Neural progenitor cell (in vitro differentiated cells): ENCODE data around the gene EBP. TPM values are rescaled to one million over a fixed set of nuclear protein-coding genes. Genes with fewer than 3 reads are reported as not detected.
A peak's percentile ranks its signal among the peaks of the same experiment; 100 is the strongest.

Experiments used
- DNase-seq: peaks from one replicate; pipeline ENCODE4 v3.0.0-alpha.2; 2016; ENCODE audit warnings: low spot score
- H2AFZ ChIP-seq: fragments of 200-600 bp; sonication (generic); replicated peaks from 2 replicates; pipeline ENCODE4 v1.6.1; 2016; ENCODE audit warnings: antibody characterized with exemption
- H3F3A ChIP-seq: fragments of 200-600 bp; sonication (generic); 2 replicates; pipeline ENCODE4 v1.6.1; 2016; ENCODE audit warnings: antibody characterized with exemption, low read depth
- H3K27ac ChIP-seq: fragments of 200-600 bp; sonication (generic); 2 replicates; pipeline ENCODE4 v1.5.1; 2016; ENCODE audit warnings: mild to moderate bottlenecking
- H3K27me3 ChIP-seq: fragments of 200-600 bp; sonication (generic); 2 replicates; pipeline ENCODE4 v1.6.1; 2016; ENCODE audit warnings: mild to moderate bottlenecking, moderate library complexity
- H3K36me3 ChIP-seq: fragments of 200-600 bp; sonication (generic); 2 replicates; pipeline ENCODE4 v1.5.1; 2016
- H3K4me1 ChIP-seq: fragments of 200-600 bp; sonication (generic); 2 replicates; pipeline ENCODE4 v1.6.1; 2016; ENCODE audit warnings: mixed run types
- H3K4me2 ChIP-seq: fragments of 200-600 bp; sonication (generic); 2 replicates; pipeline ENCODE4 v1.6.1; 2016
- H3K4me3 ChIP-seq: fragments of 200-600 bp; sonication (generic); 2 replicates; pipeline ENCODE4 v1.5.1; 2016
- H3K79me2 ChIP-seq: fragments of 200-600 bp; sonication (generic); 2 replicates; pipeline ENCODE4 v1.6.1; 2016; ENCODE audit warnings: low read depth
- H3K9ac ChIP-seq: fragments of 200-600 bp; sonication (generic); 2 replicates; pipeline ENCODE4 v1.6.1; 2016
- H3K9me3 ChIP-seq: fragments of 200-600 bp; sonication (generic); 2 replicates; pipeline ENCODE4 v1.5.1; 2016; ENCODE audit warnings: low read depth
- H4K20me1 ChIP-seq: fragments of 200-600 bp; sonication (generic); 2 replicates; pipeline ENCODE4 v1.6.1; 2016; ENCODE audit warnings: low read depth
- H3K27ac Mint-ChIP-seq: 3 replicates; pipeline ENCODE4 v1.8.0; 2021; ENCODE audit warnings: mixed read lengths
- H3K27me3 Mint-ChIP-seq: 2 replicates; pipeline ENCODE4 v1.8.0; 2022; ENCODE audit warnings: low read depth, mild to moderate bottlenecking, inconsistent platforms, moderate library complexity, mixed read lengths; ENCODE audit not compliant: insufficient read depth
- H3K36me3 Mint-ChIP-seq: 3 replicates; pipeline ENCODE4 v1.8.0; 2021; ENCODE audit warnings: mixed read lengths
- H3K4me1 Mint-ChIP-seq: 3 replicates; pipeline ENCODE4 v1.8.0; 2021; ENCODE audit warnings: mixed read lengths
- H3K4me3 Mint-ChIP-seq: 3 replicates; pipeline ENCODE4 v1.8.0; 2021; ENCODE audit warnings: mild to moderate bottlenecking, moderate library complexity, mixed read lengths
- H3K9me3 Mint-ChIP-seq: 3 replicates; pipeline ENCODE4 v1.8.0; 2020; ENCODE audit warnings: mixed read lengths
- EZH2 ChIP-seq: fragments of 200-600 bp; sonication (generic); IDR thresholded peaks from 2 replicates; pipeline ENCODE4 v1.6.1; 2017; ENCODE audit warnings: antibody characterized with exemption, mild to moderate bottlenecking, moderate library complexity
- EZH2phosphoT487 ChIP-seq: fragments of 200-600 bp; sonication (generic); IDR thresholded peaks from 2 replicates; pipeline ENCODE4 v1.6.1; 2017; ENCODE audit warnings: antibody characterized with exemption
- total RNA-seq: library from RNA; depleted of rRNA; stranded (reverse); fragments of >200 nt; gene quantifications from 2 replicates; pipeline ENCODE4 v1.2.3, GENCODE V29; 2015; ENCODE audit warnings: low replicate concordance
- TF ChIP-seq, protein P1 (sequence below): fragments of 200-600 bp; sonication (generic); IDR thresholded peaks from 2 replicates; pipeline ENCODE4 v1.5.1; 2017; ENCODE audit warnings: antibody characterized with exemption, mild to moderate bottlenecking

The EBP gene
- total RNA-seq, 1 donor from 2014 or later = 74.6 TPM

DNA sequence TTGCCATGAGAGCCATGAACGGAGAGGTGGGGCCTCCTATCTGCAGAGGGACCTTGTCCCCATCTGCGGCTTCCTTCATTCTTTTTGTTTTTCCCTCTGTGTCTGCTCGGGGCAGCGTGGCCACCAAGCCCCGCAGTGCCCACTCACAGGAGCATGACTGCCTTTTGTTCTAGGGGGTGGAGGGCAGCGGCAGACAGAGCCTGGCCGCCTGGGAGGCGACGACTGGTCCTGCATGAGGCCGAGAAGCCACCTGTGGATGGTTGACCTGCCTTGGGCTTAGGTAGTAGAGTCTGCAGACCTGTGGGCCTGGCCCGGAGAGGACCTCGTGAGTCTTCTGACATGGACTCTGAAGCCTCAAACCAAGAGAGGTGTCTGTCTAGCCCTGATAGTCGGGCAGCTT lies 54.0 kb downstream of the EBP start:
- Histone ChIP-seq H3K9ac (no peak overlapping the region), H3K9me3 (no peaks in the 10 kb centered on the region), H3K4me3 (peak overlapping the region; percentile 62), H3K79me2 (peaks cover 27% of the 10 kb centered on the region), H4K20me1 (no peaks in the 10 kb centered on the region), H3F3A (peaks cover 35% of the 10 kb centered on the region), H3K36me3 (peaks cover 11% of the 10 kb centered on the region), H2AFZ (no peak overlapping the region), H3K4me2 (peak overlapping the region; percentile 90), H3K27ac (no peak overlapping the region), H3K27me3 (no peaks in the 10 kb centered on the region), H3K4me1 (no peaks in the 10 kb centered on the region)
- DNase-seq = no peak
- Mint-ChIP-seq H3K9me3 (peaks cover 15% of the 10 kb centered on the region), H3K27ac (no peak overlapping the region), H3K4me3 (peak overlapping the region; percentile 90), H3K27me3 (peaks cover 3% of the 10 kb centered on the region), H3K36me3 (peaks cover 13% of the 10 kb centered on the region), H3K4me1 (no peaks in the 10 kb centered on the region)
- TF ChIP-seq EZH2phosphoT487 (no peak), EZH2 (no peak)
- TF ChIP-seq, protein P1, sequence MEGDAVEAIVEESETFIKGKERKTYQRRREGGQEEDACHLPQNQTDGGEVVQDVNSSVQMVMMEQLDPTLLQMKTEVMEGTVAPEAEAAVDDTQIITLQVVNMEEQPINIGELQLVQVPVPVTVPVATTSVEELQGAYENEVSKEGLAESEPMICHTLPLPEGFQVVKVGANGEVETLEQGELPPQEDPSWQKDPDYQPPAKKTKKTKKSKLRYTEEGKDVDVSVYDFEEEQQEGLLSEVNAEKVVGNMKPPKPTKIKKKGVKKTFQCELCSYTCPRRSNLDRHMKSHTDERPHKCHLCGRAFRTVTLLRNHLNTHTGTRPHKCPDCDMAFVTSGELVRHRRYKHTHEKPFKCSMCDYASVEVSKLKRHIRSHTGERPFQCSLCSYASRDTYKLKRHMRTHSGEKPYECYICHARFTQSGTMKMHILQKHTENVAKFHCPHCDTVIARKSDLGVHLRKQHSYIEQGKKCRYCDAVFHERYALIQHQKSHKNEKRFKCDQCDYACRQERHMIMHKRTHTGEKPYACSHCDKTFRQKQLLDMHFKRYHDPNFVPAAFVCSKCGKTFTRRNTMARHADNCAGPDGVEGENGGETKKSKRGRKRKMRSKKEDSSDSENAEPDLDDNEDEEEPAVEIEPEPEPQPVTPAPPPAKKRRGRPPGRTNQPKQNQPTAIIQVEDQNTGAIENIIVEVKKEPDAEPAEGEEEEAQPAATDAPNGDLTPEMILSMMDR = no peak

DNA sequence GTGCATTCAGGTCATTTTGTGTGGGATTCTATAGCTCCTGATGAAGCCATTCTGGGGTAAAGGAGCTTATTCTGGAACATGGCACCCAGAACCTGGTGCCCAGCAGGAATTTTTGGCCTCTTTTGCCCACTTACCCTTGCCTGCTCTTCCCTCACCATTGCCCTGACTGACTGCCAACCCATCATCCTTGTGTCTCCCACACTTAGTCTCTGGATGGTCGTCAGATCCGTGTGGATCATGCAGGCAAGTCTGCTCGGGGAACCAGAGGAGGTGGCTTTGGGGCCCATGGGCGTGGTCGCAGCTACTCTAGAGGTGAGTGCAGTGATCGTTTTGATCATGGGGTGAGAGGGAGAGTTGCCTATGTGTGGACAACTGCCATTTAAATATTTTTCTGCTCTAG lies 54.5 kb downstream of the EBP start:
- no peak overlapping the region for H3K27ac ChIP-seq
- no peak overlapping the region for H3K27ac Mint-ChIP-seq
- H3K9ac ChIP-seq = no peak overlapping the region
- H2AFZ ChIP-seq = no peak overlapping the region
- no peak overlapping the region for H3K4me3 ChIP-seq
- H3K9me3 ChIP-seq = no peaks in the 10 kb centered on the region
- peaks cover 13% of the 10 kb centered on the region for H3K36me3 Mint-ChIP-seq
- H3F3A ChIP-seq = peaks cover 35% of the 10 kb centered on the region
- peaks cover 11% of the 10 kb centered on the region for H3K36me3 ChIP-seq
- DNase-seq = no peak
- H3K4me1 Mint-ChIP-seq = no peaks in the 10 kb centered on the region
- peak overlapping the region; percentile 24 for H3K4me3 Mint-ChIP-seq
- peak overlapping the region; percentile 90 for H3K4me2 ChIP-seq
- no peaks in the 10 kb centered on the region for H3K4me1 ChIP-seq
- peaks cover 27% of the 10 kb centered on the region for H3K79me2 ChIP-seq
- H4K20me1 ChIP-seq = no peaks in the 10 kb centered on the region
- H3K9me3 Mint-ChIP-seq = peaks cover 13% of the 10 kb centered on the region
- no peak for TF ChIP-seq EZH2phosphoT487
- TF ChIP-seq, protein P1 = no peak
- no peak for TF ChIP-seq EZH2
- peaks cover 3% of the 10 kb centered on the region for H3K27me3 Mint-ChIP-seq
- H3K27me3 ChIP-seq = no peaks in the 10 kb centered on the region

Other genes with a start within 250 kb of the EBP start
- not detected in 2 replicates for gene SSX3, start 165.1 kb upstream of the EBP start, total RNA-seq
- gene SSX4, start 138.3 kb upstream of the EBP start, total RNA-seq = not detected in 2 replicates
- not detected in 2 replicates for gene SSX4B, start 109.8 kb upstream of the EBP start, total RNA-seq
- gene SLC38A5, start 51.5 kb upstream of the EBP start, total RNA-seq = 2.3 and 6.7 TPM in 2 replicates
- 32.2 and 45.2 TPM in 2 replicates for gene FTSJ1, start 45.6 kb upstream of the EBP start, total RNA-seq
- gene PORCN, start 12.8 kb upstream of the EBP start, total RNA-seq = 10.8 and 21.2 TPM in 2 replicates
- 1.5 and 3.1 TPM in 2 replicates for gene TBC1D25, start 17.9 kb downstream of the EBP start, total RNA-seq
- 101 and 130 TPM in 2 replicates for gene RBM3, start 52.7 kb downstream of the EBP start, total RNA-seq
- gene WDR13, start 75.7 kb downstream of the EBP start, total RNA-seq = 20.9 and 39.0 TPM in 2 replicates
- gene WAS, start 162.0 kb downstream of the EBP start, total RNA-seq = 0.37 TPM in 1 of 2 replicates, not detected in the other
- 9.4 and 13.9 TPM in 2 replicates for gene SUV39H1, start 174.9 kb downstream of the EBP start, total RNA-seq
- gene GLOD5, start 239.9 kb downstream of the EBP start, total RNA-seq = not detected in 2 replicates